Hepatocyte (in vitro differentiated cells): Measurements from ENCODE around the gene PSMD11. TPM values are rescaled to one million over a fixed set of nuclear protein-coding genes. Genes with fewer than 3 reads are reported as not detected.

Experiments
- DNase-seq: peaks from one replicate; pipeline ENCODE4 v3.0.0-alpha.2; 2016; ENCODE audit warnings: low spot score
- H2AFZ ChIP-seq: fragments of 200-600 bp; sonication (generic); 2 replicates; pipeline ENCODE4 v1.6.0; 2016; ENCODE audit warnings: antibody characterized with exemption, mild to moderate bottlenecking
- H3K27ac ChIP-seq: fragments of 200-600 bp; sonication (generic); 2 replicates; pipeline ENCODE4 v1.5.1; 2016; ENCODE audit warnings: mild to moderate bottlenecking
- H3K27me3 ChIP-seq: fragments of 200-600 bp; sonication (generic); 2 replicates; pipeline ENCODE4 v1.6.1; 2016
- H3K36me3 ChIP-seq: fragments of 200-600 bp; sonication (generic); replicated peaks from 2 replicates; pipeline ENCODE4 v1.5.1; 2016; ENCODE audit warnings: low read depth; ENCODE audit not compliant: insufficient read depth
- H3K4me1 ChIP-seq: fragments of 200-600 bp; sonication (generic); 2 replicates; pipeline ENCODE4 v1.5.1; 2016; ENCODE audit warnings: mild to moderate bottlenecking, moderate library complexity; ENCODE audit not compliant: insufficient read depth
- H3K4me2 ChIP-seq: fragments of 200-600 bp; sonication (generic); 2 replicates; pipeline ENCODE4 v1.6.0; 2016
- H3K4me3 ChIP-seq: fragments of 200-600 bp; sonication (generic); 2 replicates; pipeline ENCODE4 v1.5.1; 2016; ENCODE audit warnings: mild to moderate bottlenecking
- H3K79me2 ChIP-seq: fragments of 200-600 bp; sonication (generic); 2 replicates; pipeline ENCODE4 v1.6.0; 2017; ENCODE audit warnings: mild to moderate bottlenecking
- H3K9me2 ChIP-seq: fragments of 200-600 bp; sonication (generic); replicated peaks from 2 replicates; pipeline ENCODE4 v1.6.0; 2017; ENCODE audit warnings: mild to moderate bottlenecking; ENCODE audit not compliant: insufficient read depth
- H3K9me3 ChIP-seq: fragments of 200-600 bp; sonication (generic); 2 replicates; pipeline ENCODE4 v1.5.1; 2016; ENCODE audit warnings: low read depth, mild to moderate bottlenecking
- H4K20me1 ChIP-seq: fragments of 200-600 bp; sonication (generic); 2 replicates; pipeline ENCODE4 v1.6.0; 2016; ENCODE audit warnings: mild to moderate bottlenecking; ENCODE audit not compliant: insufficient read depth, poor library complexity, severe bottlenecking
- CTCF ChIP-seq: fragments of 200-600 bp; sonication (generic); IDR thresholded peaks from 2 replicates; pipeline ENCODE4 v1.5.1; 2016; ENCODE audit warnings: antibody characterized with exemption, mild to moderate bottlenecking; ENCODE audit not compliant: poor library complexity
- EZH2 ChIP-seq: fragments of 200-600 bp; sonication (generic); IDR thresholded peaks from 2 replicates; pipeline ENCODE4 v1.6.1; 2016; ENCODE audit warnings: antibody characterized with exemption, mild to moderate bottlenecking, borderline replicate concordance
- EZH2phosphoT487 ChIP-seq: fragments of 200-600 bp; sonication (generic); IDR thresholded peaks from one replicate; pipeline ENCODE4 v1.6.1; 2018; ENCODE audit warnings: antibody characterized with exemption, mild to moderate bottlenecking, low read depth, moderate library complexity; ENCODE audit not compliant: unreplicated experiment, severe bottlenecking
- WGBS: methylation state at CpG from one replicate; pipeline ENCODE4 v1.1.6; 2016; ENCODE audit warnings: low lambda C conversion rate; ENCODE audit errors: missing lambda C conversion rate; 5-methylcytosine and 5-hydroxymethylcytosine counted together
- polyA plus RNA-seq: library from polyadenylated mRNA; unstranded; fragments of >200 nt; fragmentation: Nextera tagmentation; extraction: Ambion mirVana; gene quantifications from 2 replicates; pipeline ENCODE4 v1.2.1, GENCODE V29; 2016
- total RNA-seq: library from RNA; depleted of rRNA; stranded (reverse); fragments of >200 nt; gene quantifications from 2 replicates; pipeline ENCODE4 v1.2.3, GENCODE V29; 2014

PSMD11 gene
- total and polyA plus RNA-seq, 2 experiments from 2014 or later: 62.0 to 141 TPM

- H3K4me2 ChIP-seq: no peak overlapping the region
- H3K36me3 ChIP-seq: no peaks in the 10 kb centered on the region
- H3K4me1 ChIP-seq: no peaks in the 10 kb centered on the region
Measured at GRCh38 chr17:32497431-32498205, 53.3 kb downstream of the PSMD11 start.

GRCh38 chr17:32498391-32498790, 54.1 kb downstream of the PSMD11 start:
- 49% methylated on average over 9 of the region's 9 CpGs for WGBS
- Histone ChIP-seq H3K36me3 (no peaks in the 10 kb centered on the region), H3K27ac (no peak overlapping the region), H4K20me1 (no peaks in the 10 kb centered on the region), H3K27me3 (no peaks in the 10 kb centered on the region), H3K9me3 (no peaks in the 10 kb centered on the region), H3K4me1 (no peaks in the 10 kb centered on the region), H3K9me2 (no peaks in the 10 kb centered on the region), H2AFZ (no peak overlapping the region), H3K4me3 (no peak overlapping the region), H3K79me2 (no peaks in the 10 kb centered on the region), H3K4me2 (no peak overlapping the region)
- TF ChIP-seq EZH2 (no peak), EZH2phosphoT487 (no peak), CTCF (no peak)
- DNase-seq: no peak

More at GRCh38 chr17:32497431-32498205, 53.3 kb downstream of the PSMD11 start:
- no peak overlapping the region for H3K27ac ChIP-seq
- no peaks in the 10 kb centered on the region for H3K27me3 ChIP-seq
- H3K9me3 ChIP-seq: no peaks in the 10 kb centered on the region
- no peak overlapping the region for H2AFZ ChIP-seq
- no peak overlapping the region for H3K4me3 ChIP-seq
- no peaks in the 10 kb centered on the region for H3K79me2 ChIP-seq
- DNase-seq: no peak
- H3K9me2 ChIP-seq: no peaks in the 10 kb centered on the region
- 86% methylated on average over 18 of the region's 18 CpGs for WGBS
- no peak for TF ChIP-seq EZH2
- H4K20me1 ChIP-seq: no peaks in the 10 kb centered on the region

GRCh38 chr17:32502013-32502412, 57.7 kb downstream of the PSMD11 start:
- H3K79me2 ChIP-seq: no peaks in the 10 kb centered on the region

More at GRCh38 chr17:32502013-32502412, 57.7 kb downstream of the PSMD11 start:
- no peaks in the 10 kb centered on the region for H3K9me2 ChIP-seq
- WGBS: 99% methylated on average over 3 of the region's 3 CpGs
- no peaks in the 10 kb centered on the region for H3K36me3 ChIP-seq
- no peaks in the 10 kb centered on the region for H3K4me1 ChIP-seq
- TF ChIP-seq EZH2 (no peak), EZH2phosphoT487 (no peak), CTCF (no peak)
- H3K27ac ChIP-seq: no peak overlapping the region
- no peak overlapping the region for H3K4me2 ChIP-seq
- no peaks in the 10 kb centered on the region for H4K20me1 ChIP-seq
- DNase-seq: no peak
- no peaks in the 10 kb centered on the region for H3K27me3 ChIP-seq
- no peak overlapping the region for H3K4me3 ChIP-seq
- no peak overlapping the region for H2AFZ ChIP-seq
- H3K9me3 ChIP-seq: no peaks in the 10 kb centered on the region
